NCI-H2227 (cell line): ENCODE results near the gene TSHZ1.
"Not testable (repeated sequence)": the region's sequence is repeated elsewhere in the genome, so short reads cannot be mapped to it uniquely, and the experiment has no call there.

Experiments used
- DNase-seq: peaks from one replicate; lab custom pipeline; 2025; ENCODE audit not compliant: unreplicated experiment; lab: John Stamatoyannopoulos, UW

Gene TSHZ1

DNA sequence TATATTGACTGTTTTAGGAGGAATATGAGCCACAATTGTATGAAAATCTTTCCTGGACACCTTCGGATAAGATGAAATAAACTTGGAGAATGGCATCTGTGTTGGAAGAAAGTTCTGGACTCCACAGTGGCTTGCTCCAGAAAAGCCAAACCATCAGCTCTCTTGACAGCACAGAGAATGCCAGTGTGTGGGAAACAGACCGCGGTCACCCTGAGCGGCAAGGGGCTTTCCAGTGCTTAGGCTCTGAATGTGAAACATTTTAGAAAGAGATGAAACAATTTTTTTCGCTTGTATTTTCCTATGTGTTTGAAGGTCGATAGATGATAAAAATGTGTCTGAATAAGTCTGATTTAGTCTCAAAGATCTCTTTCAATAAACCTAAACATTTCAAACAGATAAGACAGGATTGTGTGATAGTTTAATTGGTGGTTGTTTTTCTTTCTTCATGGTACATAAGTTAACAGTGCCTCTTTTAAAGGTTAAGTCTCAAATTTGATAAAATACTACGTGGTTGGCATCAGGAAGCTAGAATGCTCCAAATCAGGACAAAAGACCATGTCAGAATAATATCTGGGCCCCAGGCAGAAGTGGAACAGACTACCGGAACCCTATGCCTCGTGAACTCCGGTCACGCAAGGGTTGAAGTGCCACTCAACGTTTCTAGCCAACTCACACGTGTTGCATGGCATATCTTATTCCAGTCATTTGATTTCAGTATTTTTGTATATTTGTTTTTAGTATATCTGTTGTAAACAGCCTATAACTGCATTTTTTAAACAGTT, 30.6 kb upstream of the TSHZ1 start:
- DNase-seq = no peak

DNA sequence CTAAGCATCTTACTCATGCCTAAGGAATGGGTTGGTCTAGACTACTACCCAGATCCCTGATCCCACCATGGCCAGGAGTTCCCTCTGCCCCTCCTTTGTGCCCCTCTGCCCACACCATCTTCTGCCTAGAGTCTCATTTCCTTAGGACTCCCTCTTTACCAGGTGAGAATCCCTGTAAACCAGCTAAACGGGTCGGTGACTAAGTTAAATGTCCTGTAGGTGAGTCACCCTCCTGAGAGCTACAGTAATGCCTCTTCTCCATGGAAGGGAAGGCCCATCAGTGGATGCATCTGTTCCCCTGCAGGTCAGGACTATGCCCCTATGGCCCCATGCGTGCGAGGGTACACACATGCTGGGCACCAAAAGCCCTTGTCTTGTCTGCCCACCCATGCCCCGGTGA, 27.1 kb upstream of the TSHZ1 start:
- DNase-seq = no peak

DNA sequence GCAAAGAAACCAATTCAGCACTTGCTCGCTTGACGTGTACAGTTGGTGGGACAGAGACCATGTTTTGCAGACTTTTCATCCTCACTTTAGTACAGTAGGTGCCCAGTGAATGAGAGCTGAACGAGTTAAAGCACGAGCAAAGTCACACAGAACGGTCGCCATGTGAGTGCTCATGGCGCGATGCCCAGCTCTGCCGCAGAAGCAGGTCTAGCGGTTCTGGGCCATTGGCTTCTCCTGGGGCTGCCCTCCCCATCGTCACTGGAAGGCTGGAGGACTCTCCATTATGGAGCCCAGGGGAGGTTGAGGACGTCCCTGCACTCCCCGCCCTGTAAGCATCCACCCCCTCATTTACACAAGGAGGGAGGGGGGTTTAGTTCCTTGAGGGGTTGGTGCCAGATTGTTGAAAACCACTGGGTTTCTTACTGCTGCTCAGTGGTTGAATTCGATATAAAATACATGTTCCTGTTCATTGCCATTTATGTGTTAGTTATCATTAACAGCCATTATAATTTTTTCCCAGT, 26.6 kb upstream of the TSHZ1 start:
- no peak for DNase-seq

DNA sequence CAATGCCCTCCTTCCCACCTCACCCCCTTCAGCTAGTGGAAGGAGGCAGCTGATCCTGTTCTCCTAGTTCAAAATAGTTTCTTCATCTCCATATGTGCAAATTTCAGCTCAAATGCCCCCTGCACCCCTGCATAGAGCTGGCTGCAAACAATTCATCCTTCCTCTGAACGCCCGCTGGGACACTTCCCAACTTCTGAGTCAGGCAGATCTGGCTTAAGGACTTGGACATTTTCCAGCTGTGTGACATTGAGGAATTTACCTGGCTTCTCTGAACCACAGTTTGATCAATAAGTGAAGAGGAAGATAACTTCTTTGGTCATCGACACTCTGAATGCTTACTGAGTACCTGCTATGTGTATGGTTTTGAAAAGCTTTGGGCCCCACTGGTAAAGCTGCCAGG, 25.1 kb upstream of the TSHZ1 start:
- no peak for DNase-seq

DNA sequence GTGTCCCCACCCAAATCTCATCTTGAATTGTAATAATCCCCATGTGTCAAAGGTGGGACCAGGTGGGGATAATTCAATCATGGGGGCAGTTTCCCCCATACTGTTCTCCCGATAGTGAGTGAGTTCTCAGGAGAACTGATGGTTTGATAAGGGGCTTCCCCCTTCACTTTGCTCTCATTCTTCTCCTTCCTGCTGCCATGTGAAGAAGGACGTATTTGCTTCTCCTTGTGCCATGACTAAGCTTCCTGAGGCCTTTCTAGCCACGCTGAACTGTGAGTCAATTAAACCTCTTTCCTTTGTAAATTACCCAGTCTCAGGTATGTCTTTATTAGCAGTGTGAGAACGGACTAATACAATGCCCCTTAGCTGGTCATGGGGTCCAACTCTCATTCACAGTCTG, 22.9 kb upstream of the TSHZ1 start:
- DNase-seq = not testable (repeated sequence)

DNA sequence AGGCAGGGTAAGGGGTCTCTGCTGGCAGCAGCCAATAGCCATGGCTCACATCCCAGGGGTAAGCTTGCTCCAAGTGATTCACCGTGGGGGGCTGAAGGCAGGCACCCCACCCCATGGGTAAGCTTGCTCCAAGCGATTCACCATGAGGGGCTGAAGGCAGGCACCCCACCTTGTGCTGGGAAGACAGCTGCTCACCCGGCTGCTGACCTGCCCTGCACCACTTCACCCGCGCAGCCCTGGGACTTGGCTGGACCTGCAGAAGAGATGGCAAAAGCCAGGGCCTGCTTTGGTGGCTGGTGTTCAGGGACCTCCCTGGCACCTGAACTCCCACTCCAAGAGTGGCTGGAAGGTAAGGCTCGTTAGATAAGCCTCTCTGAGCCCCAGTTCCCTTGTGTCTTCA, 20.9 kb upstream of the TSHZ1 start:
- DNase-seq = no peak

DNA sequence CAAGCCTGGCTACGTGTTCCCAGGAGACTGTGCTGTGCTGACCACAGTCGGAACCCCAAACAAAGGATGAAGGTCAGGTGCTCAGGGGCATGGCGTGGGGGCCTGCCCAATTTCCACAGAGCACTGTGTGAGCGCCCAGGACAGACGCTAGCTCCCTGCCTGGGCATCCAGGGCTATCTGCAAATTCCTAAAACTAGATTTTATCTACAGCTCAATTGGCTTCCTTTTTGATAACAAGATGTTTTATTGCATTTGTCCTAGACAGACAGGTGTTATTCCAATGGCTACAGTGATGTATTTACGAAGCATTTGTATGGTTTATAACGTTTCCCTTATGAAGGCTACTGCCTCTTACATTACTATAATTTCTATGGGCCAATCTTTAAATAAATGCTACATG, 17.7 kb upstream of the TSHZ1 start:
- DNase-seq = no peak

DNA sequence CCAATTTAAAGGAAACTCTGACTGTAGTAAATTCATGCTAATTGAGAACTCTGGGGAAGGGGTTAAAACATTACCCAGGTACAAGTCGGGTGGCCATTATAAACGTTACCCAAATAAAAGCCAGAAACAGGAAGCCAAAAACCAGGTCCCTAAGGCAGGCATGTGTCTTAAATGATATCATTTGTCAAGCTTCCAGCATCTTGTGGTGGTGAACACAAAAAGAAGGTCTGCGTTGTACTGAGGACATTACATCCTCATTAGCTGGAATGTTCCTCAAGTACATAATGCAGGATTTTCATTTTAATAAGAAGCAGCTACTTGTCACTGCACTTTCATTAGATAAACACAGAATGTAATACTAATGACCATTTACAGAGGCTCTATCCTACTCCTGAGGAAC, 12.6 kb upstream of the TSHZ1 start:
- DNase-seq = no peak

DNA sequence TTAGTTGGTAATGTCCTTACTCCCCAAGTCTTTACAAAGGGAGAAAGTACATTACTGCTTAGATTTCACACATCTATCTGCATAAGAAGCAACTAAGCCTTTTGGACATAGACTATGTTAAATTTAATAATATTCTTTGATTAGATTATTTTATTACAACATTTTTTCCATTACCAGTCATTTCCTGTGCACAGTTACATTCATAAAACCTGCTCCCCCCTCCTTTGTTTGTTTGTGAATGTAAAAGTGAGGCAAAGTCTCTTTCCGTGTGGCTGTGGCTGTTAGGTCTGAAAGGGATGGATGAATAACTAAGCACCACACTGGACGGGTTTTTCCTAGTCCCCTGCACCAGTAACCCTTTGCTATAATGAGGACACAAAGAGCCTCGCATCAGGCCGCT, 11.3 kb upstream of the TSHZ1 start:
- DNase-seq = no peak

DNA sequence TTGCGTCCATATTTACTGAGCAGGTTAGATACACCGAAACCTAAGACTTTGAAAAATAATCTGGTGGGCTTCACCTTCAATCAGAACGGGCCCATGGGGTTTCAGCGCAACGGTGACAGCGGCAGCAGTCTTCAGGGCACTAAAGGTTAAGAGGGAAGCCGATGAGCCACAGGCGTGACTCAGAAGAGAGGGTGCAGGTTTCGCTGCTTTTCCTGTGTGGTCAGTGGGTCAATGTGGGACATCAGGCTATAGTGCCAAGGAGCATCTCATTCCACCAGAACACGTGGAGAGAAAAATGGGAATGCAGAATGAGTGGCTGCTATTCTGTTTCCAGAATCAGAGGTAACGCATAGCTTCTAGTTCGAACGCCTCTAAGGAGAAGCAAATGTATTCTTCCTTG, 10.5 kb upstream of the TSHZ1 start:
- DNase-seq = no peak

DNA sequence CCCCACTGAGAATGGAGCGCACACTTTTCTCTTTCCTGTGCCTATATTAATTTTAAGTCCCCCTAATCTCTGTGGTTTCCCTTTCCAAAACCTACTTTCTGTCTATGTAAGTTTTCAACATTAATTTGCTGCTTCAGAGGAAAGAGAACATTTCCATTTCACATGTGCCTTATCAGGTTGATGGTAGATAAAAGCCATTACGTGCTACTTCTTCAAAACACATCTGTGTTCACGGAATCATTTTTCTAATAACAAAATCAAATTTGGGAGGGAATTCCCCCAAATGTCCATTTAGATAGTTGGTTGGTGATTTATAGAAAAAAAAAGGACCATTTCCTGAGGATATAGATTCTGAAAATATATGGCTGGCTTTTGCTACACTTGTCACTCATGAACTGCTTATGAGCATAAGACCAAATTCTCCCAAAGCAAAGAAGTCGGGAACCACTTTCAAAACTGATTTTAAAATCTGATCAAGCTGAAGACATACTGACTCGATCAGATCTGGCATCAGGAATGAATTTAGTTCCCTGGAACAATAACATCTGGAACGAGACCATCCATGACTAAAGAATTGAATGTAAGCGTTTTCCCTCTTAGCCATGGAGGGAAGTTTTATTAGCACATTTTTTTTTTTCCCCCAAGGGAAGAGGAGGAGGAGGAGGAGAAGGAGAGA, 9.9 kb upstream of the TSHZ1 start:
- DNase-seq = no peak

DNA sequence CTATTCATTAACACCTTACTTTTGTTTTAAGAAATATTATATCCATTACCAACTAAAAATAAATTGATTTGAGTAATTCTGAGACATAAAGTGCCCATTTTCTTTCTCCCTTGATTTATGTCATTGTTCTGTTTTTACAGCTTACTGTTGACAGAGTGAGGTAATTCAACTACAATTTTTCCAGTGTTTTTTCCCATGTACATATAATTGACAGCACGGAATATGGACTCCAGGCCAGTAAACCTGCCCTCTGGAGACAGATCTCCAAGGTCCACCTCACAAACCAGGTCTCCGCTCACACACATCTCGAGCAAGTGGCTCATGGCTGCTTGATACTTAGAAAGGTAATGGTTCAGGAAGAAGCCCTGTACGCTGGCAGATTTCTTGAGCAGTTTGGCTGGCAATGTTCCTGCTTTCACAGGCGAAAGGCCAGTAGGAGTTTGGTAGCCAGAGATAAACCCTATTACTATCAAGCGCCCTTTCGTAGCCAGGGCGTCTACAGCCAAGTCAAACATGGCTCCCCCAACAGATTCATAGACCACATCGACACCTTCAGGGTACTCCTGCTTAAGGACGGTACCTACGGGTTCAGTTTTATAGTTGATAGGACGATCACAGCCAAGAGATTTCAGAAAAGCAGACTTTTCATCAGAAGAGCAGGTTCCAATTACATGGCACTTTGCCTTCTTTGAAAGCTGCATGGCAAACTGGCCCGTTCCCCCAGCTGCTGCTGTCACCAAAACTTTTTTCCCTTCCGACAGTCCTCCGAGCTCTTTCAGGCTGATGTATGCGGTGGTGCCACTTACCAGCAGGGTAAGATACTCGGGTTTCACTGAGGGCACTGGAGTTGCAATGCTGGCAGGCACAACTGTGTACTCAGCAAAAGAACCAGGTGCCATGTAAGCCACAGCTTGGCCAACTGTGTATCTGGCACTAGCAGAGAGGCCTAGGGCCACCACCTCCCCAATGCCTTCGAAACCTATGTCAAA, 9.0 kb upstream of the TSHZ1 start:
- no peak for DNase-seq

DNA sequence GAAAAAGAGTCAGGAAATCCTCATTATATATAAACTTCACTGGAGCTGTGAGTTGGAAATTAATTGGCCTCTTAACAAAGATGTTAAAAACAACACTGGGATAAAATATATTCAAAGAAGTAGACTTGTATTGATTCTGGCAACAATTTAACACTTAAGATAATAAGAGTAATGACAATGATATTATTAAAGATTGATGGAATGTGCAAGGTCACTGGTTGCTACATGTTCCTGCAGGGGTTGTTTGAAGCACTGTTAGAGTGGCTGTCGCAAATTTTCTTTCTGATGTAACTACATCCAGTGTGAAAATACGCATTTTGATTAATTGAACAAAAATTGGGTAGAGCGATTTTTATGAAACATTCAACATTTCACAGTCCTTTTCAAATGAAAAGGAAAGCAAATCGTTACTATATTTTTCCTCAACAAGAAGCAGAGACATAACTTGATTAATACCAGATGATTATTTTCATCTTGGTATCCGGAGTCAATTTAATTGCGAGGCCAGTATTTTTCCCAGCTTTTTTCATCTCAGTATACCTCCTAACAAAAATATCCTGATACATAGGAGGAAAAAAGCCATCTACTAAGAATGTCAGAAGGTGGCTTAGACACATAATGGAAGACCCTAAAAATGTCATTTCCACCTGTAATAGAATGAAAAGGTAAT, 7.8 kb upstream of the TSHZ1 start:
- DNase-seq = no peak

DNA sequence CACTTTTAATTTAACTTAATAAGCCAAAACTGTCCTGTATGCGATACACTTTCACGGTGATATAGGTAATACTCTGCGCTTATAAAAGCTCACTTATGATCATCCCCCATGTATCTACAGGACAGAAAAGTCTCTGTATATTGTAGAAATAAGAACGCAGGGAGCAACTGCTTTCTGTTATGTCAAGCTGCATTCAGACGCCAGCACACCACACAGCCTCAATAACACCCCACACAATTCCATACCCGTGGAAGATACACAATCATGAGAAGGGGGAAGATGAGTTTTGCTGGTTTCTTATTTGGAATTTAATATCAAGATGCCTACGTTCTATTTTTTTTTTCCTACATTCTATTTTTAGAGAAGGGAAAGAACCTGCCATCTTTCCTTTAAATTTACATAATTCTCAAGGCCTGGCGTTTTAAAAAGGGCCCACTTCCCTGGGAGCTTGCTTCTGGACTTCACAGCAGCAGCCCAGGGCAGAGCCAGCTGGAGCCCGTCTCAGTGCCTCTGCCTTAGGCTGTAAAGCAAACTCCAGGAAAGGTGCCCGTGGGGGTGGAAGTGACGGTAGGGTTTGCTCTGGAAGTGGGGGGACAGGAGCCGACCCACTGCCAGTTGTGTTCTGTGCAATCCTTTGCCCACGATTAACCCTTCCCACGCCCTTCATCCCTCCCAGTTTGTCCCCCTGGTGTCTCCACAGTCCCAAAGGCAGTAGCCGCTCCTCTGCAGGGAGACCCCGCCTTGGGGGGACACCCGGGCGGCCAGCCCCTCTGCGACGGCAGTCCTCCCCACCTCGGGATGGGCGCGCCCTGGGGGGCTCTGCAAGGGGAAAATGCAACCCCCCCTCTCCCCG, 7.0 kb upstream of the TSHZ1 start:
- DNase-seq = no peak

DNA sequence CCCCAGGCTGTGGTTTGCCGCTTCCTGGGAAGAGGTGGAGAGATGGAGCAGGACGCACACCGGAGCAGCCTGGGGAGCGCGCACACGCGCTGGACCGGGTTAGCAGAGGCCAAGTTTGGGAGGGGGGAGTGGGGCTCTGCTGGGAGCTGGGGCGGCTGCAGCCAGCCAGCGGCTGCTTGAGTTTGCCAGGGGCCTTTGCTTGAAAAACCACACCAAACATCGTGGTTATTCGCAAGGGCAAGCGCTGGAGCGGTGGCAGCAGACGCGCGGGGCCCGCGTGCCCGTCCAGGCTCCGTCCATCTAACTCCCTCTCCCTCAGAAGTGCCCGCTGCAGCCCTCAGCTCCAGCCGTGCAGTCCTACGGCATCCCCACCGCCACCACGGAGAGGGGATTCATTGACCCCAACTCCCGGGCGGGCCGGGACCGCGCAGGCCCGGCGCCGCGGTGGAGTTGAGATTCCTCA, 6.3 kb upstream of the TSHZ1 start:
- DNase-seq = no peak

DNA sequence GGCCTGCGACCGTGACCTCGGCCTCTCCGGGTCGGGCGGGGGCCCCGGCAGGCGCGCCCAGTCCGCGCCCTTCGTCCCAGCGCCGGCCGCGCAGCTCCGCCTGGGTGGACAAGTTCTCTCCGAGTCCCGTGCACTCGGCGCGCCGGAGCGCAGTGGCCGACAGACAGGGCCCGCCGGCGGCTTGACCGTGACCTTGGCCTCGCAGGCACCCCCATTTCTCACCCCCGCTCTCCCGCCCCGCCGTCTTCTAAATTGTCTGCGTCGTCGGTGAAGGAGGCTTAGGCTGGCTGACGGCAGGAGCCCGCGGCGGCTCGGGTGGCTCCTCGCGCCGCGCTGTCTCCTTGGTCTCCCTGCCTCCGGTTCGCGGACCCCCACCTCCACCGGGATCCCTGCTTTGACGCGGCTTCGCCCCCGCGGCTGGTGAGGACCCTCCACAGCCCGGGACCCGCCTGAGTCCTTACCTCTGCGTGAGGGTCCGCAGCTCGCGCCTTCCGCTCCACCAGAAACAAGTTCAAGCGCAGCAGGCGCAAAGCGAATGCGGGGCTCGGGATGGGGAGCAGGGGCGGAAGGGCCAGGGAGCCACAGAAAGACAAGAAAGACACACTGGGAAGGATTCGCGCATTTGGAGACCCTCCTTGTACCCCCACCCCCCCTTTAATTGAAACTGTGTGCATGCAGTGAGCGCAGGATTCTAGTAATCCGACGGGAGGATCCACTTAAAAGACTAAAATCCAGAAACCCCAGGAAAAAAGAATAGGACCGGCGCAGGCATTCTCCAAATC, 5.7 kb upstream of the TSHZ1 start:
- no peak for DNase-seq

DNA sequence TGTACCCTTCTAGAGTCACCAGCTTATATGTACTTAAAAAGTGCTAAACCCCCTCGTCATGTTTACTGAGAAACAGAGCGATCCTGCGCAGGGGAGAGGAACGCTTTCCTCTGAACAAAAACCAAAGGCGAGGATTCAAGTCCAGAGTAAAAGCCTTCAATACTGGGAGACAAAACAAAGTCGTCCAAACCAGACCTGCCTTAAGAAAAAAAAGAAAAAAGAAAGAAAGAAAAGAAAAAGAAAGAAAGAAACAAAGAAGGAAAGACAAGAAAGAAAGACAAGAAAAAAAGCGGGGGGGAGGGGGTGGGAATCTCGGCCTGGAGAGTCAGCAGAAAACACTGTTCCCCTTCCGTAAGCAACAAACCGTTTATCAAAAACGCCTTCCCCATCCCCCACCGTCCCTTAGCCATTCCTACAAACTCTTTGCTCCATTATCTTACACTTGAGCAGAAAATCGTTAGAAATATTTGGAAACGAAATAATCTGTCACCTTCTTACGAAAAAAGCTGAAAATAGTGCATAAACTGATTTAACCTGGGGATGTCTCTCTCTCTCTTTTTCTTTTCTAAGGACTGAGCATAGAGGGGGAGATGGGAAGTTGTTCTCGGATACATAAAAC, 5.0 kb upstream of the TSHZ1 start:
- no peak for DNase-seq

DNA sequence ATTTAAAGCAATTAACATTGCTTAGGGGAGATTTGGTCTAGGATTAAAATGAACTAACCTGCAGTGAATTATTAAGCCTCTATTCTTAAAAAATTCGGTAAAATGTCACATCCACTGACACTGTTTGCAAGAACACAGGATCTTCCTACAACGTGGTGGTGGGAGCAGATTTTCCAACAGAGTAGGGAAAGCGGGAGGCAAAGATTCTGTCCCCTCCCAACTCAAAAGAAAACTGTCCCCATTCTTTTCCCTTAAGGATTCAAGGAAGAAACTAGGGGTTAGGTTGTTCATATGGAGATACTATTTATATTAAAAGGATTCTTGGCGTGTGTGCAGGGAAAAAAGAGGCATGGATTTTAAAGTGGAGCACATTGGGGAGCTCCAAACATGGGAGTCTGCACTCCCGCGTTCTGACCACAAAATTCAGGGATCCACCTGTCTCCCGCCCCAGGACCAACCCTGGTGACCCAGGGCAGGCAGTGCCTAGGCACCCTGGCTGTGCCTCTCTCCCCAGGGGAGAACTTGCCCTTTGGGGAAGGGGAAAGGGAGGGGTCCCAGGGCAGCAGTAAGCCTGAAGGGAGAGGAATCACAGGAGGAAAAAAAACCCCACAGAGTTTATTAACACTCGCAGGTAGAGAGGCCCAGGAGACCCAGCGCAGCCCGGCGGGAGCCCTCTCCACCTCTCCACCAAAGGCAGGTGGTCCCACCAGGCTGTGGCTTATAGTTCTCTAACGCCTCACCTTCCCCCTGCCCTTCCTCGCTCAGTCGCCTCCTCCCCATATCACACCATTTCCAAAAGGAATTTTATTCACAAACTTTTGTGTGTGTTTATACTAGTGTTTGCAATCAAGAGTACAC, 3.9 kb upstream of the TSHZ1 start:
- DNase-seq = no peak
